Stimulated activated CD4-positive, alpha-beta T cell treated with anti-CD3 and anti-CD28 coated beads, TNF-alpha, amount 100 ng/mL, for 48 hours (primary cell): ENCODE data around the gene OR5K3.

Experiments
- DNase-seq, 3 donors: peaks; one replicate each; pipeline ENCODE4 v3.0.0-alpha.2; 2020; ENCODE audit warnings: low read depth in 3 of 3

The OR5K3 gene

GRCh38 chr3:98433764-98434163 is 43.3 kb downstream of the OR5K3 start:
- no peak for DNase-seq

GRCh38 chr3:98434412-98434811 is 43.9 kb downstream of the OR5K3 start:
- no peak for DNase-seq

GRCh38 chr3:98440283-98440682 is 49.8 kb downstream of the OR5K3 start:
- DNase-seq = no peak
